ENCODE data around the gene BBLN.
A peak's percentile ranks its signal among the peaks of the same experiment; 100 is the strongest.
"Not testable (repeated sequence)": the region's sequence is repeated elsewhere in the genome, so short reads cannot be mapped to it uniquely, and the experiment has no call there.

The BBLN gene

DNA sequence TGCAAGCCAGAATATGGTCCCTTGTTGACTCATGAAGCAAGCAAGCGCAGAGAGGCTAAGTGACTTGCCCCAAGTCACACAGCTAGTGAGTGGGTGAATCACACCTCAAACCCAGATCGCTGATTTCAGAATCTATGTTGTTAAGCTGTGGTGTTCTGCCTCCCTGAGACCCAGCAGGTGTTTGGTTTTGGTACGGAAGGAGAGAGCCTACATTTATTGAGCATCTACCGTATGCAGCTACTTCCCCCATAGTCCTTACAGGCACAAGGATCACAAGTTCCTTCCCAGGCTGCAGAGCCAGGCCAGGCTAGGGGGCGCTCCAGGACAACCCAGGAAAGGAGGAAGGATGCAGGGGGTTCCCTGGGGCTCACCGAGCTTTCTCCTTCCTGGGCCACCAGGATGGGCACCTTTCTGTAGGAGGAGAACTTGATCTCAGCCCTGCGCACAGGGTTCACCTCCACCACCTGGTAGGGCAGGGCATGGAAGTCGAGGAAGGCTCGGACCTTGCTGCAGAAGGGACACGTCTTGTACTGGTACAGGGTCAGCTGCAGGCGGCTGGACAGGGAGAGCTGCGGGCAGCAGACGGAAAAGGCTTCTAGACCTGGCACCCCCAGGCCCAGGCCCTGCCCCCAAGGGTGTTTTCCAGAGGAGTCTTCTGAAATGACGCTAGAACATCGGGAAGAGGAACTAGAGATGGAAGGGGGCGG lies 35.0 kb upstream of the BBLN start:
- no peak for DNase-seq

DNA sequence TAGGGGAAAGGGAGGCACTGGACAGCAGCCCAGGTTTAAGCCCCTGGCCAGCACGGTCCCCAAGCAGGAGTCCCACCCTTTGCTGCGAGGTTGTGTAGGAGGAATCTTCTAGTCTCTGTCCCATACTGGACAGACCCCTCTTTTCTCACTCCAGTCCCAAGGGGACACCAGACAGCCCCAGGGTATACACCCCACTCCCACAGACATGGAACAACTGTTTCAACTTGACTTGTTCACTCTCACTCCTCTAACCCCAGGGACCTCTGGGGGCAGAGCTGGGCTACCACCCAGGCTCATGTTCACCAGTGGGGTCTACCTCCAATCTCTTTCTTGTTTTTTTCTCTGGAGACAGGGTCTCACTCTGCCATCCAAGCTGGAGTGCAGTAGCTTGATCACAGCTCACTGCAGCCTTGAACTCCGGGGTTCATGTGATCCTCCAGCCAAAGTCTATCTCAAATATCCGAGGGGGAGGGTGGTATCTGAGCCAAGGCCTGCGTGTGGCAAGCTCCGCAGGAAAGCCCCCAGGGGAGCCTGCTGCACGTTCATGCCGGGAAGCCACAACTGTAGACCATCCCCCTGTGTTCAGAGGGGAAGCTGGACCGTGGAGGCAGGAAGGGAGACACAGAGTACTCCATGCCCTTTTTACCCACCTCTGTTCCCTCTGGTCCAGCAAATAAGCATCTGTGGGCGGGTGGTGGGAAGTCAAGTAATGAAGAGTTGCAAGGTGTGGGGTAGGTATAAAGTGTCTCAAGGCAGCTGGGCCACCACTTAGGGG lies 34.3 kb upstream of the BBLN start:
- DNase-seq, result no peak

DNA sequence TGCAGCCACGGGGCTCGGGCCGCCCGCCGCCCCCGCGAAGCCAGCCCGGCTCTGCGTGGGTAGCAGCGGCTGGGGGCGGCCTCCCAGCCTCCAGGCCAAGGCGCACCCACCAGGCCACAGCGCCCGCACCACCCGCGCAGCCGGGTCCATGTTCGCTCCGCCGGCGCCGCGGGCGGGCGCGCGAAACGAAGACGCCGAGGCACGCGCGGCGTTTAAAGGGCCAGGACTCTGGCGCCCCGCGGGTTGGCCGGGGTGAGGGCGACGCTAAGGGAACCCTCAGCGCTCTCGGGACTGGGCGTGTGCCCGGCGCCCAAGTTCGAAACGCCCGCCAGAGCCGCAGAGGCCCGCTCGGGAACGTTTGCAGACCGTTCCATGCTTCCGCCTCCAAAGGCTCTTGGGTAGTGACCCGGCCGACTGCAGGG lies 32.5 kb upstream of the BBLN start, which contains the start of gene PTGES2:
Gene PTGES2, minus strand, starts transcription at position 162 of the 422 bp plus-strand sequence. Its CDS starts 12 bp downstream, at position 150.
- peak; percentile 40 for DNase-seq

DNA sequence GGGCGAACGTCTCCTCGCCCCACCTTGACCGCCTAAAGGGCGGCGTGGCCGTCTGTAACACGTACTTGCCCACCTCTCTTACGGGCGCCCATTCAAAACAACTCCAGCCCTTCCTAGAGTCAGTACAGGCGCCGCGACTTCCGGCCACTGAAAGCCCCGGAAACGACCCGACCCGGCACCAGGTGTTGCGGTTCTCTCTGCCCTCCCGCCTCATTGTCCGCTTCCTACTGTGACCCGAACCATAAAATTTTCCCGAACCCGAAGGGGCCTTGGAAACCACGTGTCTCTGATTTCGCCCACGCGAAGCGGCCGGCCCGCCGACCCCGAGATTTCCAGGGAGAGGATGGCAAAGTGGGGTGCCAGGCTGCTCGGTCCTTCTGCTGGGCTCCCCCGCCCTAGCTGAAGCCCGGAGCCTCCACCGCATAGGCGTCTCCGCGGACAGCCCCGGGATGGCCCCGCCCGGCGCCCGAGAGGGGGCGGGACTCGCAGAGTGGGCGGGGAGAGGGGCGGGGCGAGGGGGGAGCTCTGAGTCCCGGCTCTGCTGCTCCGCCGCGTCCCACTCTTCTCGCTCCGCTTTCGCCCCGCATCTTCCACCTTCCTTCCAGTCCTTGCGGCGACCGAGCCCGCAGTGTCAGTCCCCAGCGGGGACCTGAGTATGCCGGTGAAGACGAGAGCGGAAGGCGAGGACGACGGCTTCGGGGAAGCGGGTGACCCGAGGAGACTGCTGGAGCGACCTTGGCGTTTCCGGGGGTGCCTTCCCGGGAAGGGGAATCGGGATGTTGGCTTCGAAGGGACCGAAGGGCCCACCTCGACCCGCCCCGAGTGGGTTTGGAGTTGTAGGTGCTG lies 31.9 kb upstream of the BBLN start:
- DNase-seq, result peak; percentile 65

DNA sequence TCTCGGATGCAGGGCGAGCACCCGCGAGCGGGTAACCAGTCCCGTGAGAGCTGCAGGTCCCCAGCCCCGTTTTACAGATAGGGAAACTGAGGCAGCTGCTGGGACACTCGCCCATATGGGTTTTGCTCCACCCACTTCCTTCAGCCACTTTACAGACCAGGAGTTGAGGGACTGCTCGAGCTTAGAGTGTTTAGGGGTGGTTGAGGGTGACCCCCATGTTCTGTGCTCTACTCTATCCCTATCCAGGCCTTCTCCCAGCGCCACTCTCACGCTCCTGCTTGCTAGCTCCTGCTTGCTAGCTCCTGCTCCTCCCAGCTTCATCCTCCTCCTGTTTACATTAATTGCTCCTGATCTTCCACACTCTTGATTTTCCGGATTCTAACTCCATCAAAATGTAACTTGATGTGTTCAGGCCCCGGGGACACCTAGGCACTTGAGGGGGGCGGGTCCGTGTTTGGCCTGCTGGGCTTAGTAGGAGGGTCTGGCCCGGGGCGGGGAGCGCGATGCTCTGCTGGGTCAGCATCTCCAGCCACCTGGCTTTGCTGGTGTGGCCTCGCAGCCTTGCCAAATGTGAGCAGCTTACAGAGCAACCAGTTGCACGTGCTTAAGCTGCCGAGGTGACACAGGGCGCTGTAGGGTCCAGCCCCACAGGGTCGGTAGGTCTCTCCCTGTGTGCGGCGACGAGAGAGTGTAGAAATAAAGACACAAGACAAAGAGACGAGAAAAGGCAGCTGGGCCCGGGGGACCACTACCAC lies 31.1 kb upstream of the BBLN start:
- no peak for DNase-seq

DNA sequence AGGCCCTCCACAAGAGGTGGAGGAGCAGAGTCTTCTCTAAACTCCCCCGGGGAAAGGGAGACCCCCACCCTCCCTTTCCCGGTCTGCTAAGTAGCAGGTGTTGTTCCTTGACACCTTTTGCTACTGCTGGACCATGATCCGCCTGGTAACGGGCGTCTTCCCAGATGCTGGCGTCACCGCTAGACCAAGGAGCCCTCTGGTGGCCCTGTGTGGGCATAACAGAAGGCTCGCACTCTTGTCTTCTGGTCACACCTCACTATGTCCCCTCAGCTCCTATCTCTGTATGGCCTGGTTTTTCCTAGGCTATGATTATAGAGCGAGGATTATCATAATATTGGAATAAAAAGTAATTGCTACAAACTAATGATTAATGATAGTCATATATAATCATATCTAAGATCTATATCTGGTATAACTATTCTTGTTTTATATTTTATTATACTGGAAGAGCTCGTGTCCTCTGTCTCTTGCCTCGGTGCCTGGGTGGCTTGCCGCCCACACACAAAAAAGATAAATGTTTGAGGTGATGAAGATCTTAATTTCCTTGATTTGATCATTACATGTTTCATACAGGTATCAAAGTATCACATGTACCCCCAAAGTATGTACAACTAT lies 30.0 kb upstream of the BBLN start:
- not testable (repeated sequence) for DNase-seq

DNA sequence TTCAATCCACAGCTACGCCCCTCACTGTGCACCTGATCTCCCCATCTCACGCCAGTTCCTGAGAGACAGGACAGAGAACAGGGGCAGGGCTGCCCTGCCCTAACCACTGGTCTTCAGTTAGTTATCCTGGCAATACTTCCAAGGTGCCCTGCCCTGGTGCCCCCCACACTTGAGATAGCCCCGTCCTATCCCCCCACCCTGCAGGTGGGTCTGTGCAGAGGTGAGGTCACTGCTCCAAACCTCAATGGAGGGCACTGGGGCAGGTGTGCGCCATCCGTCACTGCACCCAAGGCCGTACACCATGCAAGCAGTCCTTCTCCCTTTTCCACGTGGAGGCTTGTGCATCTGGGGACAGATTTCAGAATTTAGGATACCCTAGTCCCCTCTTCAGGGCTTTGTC lies 29.4 kb upstream of the BBLN start:
- DNase-seq, result not testable (repeated sequence)

DNA sequence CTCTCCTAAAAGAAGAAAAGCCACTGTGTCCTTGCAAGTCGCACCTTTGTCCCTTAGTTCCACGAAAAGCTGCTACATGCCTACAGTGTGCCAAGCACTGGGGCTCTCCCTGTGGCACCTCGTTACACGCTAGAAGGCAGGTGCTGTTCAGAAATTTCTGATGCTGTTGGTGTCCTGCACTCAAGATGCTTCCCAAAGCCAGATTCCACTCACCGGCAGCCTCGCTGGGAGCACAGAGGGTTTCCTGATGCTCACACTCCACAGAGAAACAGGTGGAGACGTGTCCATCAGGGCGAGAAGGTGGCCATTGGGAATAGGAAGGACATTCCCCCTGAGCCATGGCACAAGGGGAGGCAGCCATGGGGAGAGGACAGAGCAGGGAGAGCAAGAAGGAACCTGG lies 28.7 kb upstream of the BBLN start:
- DNase-seq, result not testable (repeated sequence)

DNA sequence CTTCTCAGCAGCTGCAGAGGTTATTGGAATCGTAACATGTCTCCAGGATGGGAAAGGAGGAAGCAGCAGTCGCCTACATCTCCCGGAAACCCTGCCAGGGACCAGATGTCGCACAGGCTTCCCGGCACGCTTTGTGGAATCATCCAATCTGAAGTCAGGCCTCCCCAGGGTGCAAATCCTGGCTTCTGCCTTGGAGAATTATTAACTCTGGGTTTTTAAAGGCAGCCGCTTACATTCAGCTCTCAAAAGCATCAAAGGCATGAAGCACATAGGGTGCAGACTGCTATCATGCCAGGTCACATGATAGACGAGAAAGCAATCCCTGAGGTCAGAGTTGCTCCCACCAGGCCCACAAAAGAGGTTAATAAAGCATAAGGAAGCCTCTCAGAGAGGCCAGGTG lies 27.9 kb upstream of the BBLN start:
- not testable (repeated sequence) for DNase-seq

DNA sequence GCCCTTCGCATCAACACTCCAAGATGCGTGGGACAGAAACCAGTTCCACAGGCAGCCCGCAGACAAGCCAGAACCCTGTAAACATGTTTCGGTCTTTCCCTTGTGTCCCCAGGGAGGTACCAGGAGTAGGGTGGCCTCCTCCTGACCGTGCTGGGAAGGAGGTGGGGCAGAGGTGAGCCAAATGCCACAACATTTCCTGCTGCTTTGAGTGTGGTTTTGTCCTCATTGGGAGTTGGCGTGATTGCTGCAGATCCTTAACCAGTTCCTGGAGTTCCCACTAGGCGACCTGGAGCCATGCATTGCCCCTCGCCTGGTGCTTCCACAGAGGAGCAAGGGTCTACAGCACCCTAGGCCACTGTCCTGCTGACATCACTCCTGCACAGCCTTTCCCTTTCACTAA lies 24.5 kb upstream of the BBLN start:
- DNase-seq, result not testable (repeated sequence)

DNA sequence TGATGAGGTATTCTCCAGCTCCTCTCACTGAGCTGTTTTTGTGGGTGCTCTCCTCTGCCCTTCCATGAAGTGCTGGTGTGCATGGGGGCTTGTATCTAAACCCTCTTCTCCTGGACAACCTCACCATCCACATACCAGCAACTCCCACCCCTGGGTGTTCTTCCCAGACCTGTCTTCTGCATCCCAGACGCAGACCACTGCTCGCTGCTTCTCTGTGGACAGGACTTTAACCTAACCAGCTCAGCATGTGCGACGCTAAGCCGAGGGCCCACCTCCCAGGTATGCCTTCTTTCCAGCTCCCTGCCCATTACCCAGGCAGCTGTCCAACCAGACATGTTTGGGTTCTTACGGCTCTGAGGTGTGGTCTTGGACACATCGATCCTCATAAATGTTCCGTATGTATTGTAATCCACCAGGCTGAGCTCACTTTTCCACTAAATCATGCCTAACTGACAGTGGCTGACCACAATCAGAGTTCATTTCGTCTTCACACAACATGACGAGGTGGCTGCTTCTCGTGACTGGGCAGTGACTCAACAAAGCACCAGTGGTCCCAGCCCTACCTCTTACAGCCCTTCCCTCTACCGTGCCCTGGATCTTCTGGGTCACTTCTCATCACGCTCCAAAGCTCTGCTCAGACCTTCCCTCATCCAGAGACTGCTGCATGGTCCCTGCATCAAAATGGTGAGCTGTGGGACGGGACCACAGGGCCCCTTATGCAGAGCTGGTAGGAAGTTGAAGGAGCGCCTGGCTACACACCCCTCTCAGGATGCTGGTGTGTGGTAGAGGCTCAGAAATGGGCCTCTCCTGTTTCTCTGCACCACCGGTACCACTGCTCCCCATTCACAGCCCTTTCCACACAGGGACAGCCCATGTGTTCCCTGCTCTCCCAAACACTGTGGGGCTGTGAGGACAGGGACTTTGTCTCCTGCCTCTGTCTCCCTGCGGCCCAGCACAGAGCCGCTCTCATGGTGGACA lies 23.0 kb upstream of the BBLN start:
- DNase-seq, result no peak

DNA sequence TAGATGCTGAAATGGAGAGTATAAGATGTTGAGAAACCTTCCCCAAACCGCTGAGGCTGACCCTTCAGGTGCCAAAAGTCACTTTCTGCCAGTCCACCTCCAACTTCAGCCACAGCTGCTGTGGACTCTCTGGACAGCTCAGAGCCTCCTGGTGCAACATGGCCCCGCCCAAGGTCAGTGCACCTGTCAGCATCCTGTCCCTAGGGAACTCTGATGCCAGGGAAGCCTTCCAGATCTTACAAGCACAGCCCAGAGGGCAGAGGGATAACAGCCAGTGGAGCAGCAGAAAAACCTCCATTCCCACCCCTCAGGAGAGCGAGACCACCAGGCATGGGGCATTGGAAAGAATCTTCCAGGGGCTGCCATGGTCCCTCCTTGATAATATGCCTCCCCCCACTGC lies 22.1 kb upstream of the BBLN start:
- DNase-seq, result no peak

DNA sequence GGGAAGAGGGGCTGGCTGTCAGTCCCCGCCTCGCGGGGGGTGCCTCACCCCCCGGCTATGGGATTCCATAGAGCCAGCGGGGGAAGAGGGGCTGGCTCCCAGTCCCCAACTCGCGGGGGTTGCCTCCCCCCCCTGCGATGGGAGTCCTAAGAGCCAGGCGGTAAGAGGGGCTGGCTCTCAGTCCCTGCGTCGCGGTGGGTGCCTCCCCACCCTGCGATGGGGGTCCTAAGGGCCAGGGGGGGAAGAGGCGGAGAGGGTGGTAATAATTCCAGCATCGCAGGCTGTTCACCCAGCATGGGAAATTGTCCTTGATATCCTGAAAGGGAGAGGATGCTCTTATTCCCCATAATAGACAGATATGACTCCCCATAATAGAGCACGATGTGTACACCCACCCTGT lies 20.4 kb upstream of the BBLN start:
- no peak for DNase-seq

DNA sequence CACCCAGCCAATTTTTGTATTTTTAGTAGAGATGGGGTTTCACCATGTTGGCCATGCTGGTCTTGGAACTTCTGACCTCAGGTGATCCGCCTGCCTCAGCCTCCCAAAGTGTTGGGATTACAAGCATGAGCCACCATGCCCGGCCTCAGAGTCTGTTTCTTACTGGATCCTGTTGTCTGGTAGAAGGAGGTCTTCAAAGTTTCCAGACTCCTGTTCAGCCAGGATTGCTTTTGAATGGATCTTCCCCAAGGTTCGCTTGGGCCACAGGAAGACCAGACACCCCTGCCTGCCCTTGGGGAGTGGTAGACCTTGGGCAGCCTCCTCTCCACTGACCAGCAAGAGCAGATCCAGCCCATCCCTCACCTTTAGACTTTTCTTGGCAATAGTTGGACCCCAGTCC lies 18.5 kb upstream of the BBLN start:
- DNase-seq, result no peak

DNA sequence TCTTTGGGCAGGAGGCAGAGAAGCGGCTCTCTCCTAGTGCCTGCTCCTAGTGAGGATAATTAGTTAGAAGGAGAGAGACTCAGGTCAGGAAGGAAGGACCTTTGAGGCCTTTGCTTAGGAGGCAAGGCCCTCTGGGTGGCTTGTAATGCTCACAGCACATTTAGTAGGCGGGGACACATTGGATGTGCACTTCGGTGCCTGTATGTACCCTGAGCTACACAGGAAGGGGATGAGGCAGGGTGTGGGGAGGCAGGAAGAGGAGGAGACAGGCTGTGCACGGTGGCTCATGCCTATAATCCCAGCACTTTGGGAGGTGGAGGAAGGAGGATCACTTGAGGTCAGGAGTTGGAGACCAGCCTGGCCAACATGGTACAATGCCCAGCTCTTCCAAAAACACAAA lies 18.0 kb upstream of the BBLN start:
- DNase-seq, result no peak

DNA sequence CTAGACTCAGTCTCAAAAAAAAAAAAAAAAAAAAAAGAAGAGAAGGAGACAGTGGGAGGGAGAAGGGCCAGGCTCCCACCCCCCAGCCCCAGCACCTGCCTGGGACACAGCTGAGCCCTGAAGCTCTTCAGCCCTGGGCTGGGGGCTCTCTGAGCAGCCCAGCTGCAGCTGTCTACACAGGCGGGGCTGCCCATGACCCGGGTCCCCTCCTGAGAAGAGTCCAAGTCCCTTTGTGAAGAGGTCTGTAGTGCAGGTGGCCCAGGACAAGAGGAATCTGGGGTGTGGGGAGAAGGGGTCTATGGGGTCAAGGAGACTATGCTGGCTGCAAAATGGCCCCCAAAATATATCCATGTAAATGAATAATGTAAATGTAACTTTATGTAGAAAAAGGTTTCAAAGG lies 17.5 kb upstream of the BBLN start:
- no peak for DNase-seq

DNA sequence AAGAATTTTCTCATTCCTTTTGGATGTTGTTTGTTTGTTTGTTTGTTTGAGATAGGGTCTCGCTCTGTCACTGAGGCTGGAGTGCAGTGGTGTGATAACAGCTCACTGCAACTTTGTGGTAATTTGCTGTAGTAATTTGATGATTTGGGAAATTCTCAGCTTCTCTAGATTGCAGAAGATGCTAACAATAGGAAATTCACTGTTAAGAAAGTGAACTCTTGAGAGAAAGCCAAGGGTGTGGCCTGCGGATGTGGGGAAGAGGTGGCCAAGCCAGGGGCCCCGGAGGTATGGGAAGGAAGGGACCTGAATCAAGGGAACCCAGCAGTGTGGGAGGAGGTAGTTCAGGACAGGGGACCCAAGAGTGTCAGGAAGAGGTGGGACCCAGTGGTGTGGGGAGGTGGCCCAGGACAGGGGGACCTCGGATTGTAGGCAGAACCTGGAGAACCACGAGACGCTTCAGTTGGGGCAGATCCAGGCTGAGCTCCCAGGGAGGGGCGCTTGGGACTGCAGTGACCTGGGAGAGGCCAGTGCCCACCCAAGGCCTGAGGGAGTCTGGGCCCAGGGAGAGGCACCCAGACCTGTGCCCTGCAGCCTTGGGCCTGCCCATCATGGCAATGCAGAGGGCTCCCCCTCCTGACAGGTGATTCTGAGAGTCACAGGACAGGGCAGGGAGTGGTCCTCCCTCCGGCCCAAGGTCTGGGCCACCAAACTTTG lies 16.4 kb upstream of the BBLN start:
- DNase-seq, result no peak

DNA sequence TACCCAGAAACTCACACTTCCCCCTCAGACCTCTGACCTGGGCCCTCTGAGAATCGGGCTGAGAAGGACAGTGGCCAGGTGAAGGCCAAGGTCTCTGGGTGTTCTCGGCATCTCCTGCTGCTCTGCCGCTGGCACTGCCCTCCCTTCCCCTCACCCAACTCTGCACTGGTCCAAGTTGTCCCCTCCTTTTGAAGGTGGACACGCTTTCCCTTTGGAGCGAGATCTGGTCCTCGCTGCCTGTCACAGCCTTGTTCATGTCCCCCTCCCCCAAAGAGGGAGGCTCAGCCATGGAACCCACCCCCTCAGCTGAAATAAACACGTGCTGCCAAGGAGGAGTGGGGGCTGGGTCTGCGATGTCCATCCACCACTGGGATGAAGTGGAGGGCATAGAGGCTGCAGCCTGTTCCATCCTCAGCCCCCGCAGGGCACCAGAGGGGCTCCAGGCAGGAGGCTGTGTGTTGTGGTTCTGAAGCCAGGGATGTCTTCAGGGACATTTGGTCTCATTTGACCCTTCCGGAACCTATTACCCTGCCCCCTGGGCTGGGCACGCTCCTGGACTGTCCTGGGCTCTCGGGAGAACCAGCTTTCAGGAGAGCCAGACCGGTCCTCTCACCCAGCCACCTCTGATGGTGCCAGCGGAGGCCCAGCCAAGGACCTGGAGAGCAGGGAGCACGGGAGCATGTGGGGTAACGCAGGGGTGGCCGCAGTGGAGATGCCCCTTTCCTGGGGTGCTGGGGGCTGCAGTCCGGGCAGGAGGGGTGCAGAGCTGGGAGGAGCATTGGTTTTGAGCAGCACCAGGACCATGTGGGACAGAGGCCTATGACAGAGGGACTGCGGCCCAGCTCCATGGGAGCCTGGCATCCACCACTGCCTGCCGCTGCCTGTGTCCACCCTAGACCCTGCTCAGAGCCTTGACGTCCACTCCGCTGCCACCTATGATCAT lies 15.6 kb upstream of the BBLN start:
- DNase-seq, result no peak

DNA sequence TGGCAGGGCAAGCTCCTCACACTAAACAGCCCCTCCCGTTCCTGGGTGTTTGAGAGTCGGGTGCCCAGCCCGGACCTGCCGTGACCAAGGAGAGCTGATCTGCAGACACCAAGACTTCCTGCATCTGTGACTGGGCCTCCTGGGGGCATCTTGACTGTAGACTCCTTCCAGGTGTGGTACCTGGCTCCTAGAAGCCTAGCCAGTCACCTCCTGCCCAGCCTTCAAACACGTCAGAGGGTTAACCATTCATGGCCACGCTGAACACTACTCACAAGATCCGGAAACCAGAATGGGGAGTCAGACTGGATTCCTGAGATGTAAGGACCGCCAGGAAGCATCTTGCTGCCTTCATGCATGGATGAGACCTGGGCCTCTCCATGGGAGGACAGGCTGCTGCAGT lies 14.5 kb upstream of the BBLN start:
- DNase-seq, result no peak

Measured in NCI-H446 treated with DMSO at 0.1 percent for 48 hours (cell line).